Cardiac muscle cell (in vitro differentiated cells and primary cell): ENCODE measurements around the gene CLDN15. TPM values are rescaled to one million over a fixed set of nuclear protein-coding genes. Genes with fewer than 3 reads are reported as not detected.

Experiments used
- DNase-seq, 2 donors: peaks; one replicate each; pipeline versions ENCODE4 v3.0.0 to v3.0.0-alpha.2; 2010 to 2017; ENCODE audit warnings: low read depth in 1 of 2, low spot score in 1 of 2
- H3K27ac ChIP-seq: fragments of 200-600 bp; sonication (generic); 2 replicates; pipeline ENCODE4 v1.5.1; 2016
- H3K27me3 ChIP-seq: fragments of 200-600 bp; sonication (generic); 2 replicates; pipeline ENCODE4 v1.6.0; 2016; ENCODE audit warnings: control low read depth
- H3K36me3 ChIP-seq: fragments of 200-600 bp; sonication (generic); 2 replicates; pipeline ENCODE4 v1.5.1; 2016; ENCODE audit warnings: control low read depth
- H3K4me1 ChIP-seq: fragments of 200-600 bp; sonication (generic); 2 replicates; pipeline ENCODE4 v1.8.1; 2017; ENCODE audit warnings: low read depth, mild to moderate bottlenecking, mixed run types
- H3K4me3 ChIP-seq: fragments of 200-600 bp; sonication (generic); 2 replicates; pipeline ENCODE4 v1.5.1; 2016; ENCODE audit warnings: mild to moderate bottlenecking
- H3K9me3 ChIP-seq: fragments of 200-600 bp; sonication (generic); 2 replicates; pipeline ENCODE4 v1.5.1; 2017; ENCODE audit warnings: low read depth, mild to moderate bottlenecking, control low read depth
- polyA plus RNA-seq: library from polyadenylated mRNA; unstranded; fragments of >200 nt; fragmentation: Nextera tagmentation; extraction: Ambion mirVana; gene quantifications from 2 replicates; pipeline ENCODE4 v1.2.1, GENCODE V29; 2016
- total RNA-seq: library from RNA; depleted of rRNA; stranded (reverse); fragments of >200 nt; gene quantifications from 2 replicates; pipeline ENCODE4 v1.2.3, GENCODE V29; 2016
- TF ChIP-seq, protein P1 (sequence below): IDR thresholded peaks from 2 replicates; pipeline ENCODE4 v1.5.1; 2012; ENCODE audit warnings: low read depth, mild to moderate bottlenecking, low read length

The CLDN15 gene
- total and polyA plus RNA-seq, 2 experiments from 2014 or later: 3.2 to 4.3 TPM

DNA sequence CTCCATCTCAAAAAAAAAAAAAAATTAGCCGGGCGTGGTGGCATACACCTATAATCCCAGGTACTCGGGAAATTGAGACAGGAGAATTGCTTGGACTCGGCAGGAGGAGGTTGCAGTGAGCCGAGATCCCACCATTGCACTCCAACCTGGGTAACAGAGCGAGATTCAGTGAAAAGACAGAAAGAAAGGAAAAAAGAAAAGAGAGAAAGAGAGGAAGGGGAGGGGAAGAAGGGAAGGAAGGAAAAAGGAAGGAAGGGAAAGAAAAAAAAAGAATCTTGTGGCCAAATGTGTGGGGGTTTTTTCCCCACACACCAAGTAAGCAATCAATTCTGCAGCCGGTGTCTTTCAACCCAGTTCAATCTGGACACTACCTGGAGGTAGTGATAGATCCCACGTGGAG lies 48.5 kb downstream of the CLDN15 start:
- peaks cover 16% of the 10 kb centered on the region for H3K27me3 ChIP-seq
- no peak for DNase-seq
- H3K27ac ChIP-seq: no peak overlapping the region
- TF ChIP-seq, protein P1, sequence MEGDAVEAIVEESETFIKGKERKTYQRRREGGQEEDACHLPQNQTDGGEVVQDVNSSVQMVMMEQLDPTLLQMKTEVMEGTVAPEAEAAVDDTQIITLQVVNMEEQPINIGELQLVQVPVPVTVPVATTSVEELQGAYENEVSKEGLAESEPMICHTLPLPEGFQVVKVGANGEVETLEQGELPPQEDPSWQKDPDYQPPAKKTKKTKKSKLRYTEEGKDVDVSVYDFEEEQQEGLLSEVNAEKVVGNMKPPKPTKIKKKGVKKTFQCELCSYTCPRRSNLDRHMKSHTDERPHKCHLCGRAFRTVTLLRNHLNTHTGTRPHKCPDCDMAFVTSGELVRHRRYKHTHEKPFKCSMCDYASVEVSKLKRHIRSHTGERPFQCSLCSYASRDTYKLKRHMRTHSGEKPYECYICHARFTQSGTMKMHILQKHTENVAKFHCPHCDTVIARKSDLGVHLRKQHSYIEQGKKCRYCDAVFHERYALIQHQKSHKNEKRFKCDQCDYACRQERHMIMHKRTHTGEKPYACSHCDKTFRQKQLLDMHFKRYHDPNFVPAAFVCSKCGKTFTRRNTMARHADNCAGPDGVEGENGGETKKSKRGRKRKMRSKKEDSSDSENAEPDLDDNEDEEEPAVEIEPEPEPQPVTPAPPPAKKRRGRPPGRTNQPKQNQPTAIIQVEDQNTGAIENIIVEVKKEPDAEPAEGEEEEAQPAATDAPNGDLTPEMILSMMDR: no peak
- no peak overlapping the region for H3K4me3 ChIP-seq
- no peaks in the 10 kb centered on the region for H3K9me3 ChIP-seq
- no peaks in the 10 kb centered on the region for H3K4me1 ChIP-seq
- no peaks in the 10 kb centered on the region for H3K36me3 ChIP-seq

DNA sequence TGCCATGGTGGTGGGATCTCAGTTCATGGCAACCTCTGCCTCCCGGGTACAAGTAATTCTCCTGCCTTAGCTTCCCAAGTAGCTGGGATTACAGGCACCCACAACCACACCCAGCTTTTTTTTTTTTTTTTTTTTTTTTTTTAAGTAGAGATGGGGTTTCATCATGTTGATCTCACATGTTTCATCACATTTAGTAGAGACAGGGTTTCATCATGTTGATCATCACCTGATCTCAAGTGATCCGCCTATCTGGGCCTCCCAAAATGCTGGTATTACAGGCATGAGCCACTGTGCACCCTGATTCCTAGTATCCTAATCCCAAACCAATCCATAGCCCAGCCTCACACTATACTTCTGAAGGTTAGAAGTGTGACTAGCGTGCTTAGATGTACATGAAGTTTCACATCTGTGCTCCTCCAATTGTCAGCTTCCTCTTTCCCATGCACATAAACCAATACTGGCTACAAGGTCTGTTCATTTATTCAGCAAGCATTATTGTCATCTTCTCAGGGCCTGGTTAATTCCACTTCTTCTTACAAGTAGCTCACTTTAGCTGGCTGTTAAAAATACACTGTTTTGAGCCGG lies 50.7 kb downstream of the CLDN15 start:
- no peaks in the 10 kb centered on the region for H3K9me3 ChIP-seq
- no peak overlapping the region for H3K4me3 ChIP-seq
- H3K4me1 ChIP-seq: no peaks in the 10 kb centered on the region
- peaks cover 13% of the 10 kb centered on the region for H3K27me3 ChIP-seq
- TF ChIP-seq, protein P1: no peak
- no peak overlapping the region for H3K27ac ChIP-seq
- H3K36me3 ChIP-seq: no peaks in the 10 kb centered on the region
- no peak for DNase-seq

DNA sequence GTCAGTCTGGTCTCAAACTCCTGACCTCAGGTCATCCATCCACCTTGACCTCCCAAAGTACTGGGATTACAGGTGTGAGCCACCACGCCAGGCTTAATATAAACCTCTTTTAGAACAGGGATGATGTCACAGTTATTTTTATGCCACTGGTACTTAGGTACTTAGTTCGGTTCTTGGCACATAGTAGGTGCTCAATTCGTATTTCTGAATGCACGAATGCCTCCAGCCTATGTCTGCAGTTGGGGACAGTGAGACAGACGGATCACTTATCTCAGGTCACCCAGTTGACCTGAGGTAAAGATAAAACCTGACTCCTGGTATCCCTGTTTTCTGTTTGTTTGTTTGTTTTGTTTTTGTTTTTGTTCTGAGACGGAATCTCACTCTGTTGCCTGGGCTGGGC lies 51.4 kb downstream of the CLDN15 start:
- Histone ChIP-seq H3K27me3 (peaks cover 16% of the 10 kb centered on the region), H3K4me1 (no peaks in the 10 kb centered on the region), H3K27ac (no peak overlapping the region), H3K9me3 (no peaks in the 10 kb centered on the region), H3K36me3 (no peaks in the 10 kb centered on the region), H3K4me3 (no peak overlapping the region)
- TF ChIP-seq, protein P1: no peak
- no peak for DNase-seq

DNA sequence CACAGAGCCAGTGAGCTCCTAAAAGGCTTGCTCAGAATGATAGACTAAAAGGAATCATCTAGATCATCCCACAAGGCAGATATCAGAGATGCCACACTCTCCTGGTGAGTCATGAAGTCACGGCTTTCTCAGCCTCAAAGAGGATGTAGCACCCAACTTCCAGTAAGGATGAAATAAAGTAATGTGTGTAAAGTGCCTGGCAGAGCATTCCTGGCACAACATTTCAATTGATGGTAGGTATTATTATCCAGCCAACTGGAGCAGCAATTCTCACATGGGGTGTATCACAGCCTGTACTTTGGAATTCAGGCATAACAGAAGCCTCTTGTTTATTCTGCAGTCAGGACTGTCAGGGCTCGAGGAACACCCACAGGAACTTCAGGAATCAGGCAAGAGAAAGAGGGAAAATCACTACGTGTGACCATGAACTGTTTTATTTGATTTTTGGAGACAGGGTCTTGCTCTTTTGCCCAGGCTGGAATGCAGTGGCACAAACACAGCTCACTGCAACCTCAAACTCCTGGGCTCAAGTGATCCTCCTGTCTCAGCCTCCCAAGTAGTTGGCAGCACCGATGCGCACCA lies 52.3 kb downstream of the CLDN15 start:
- no peak overlapping the region for H3K4me3 ChIP-seq
- H3K27me3 ChIP-seq: peaks cover 25% of the 10 kb centered on the region
- H3K27ac ChIP-seq: no peak overlapping the region
- no peaks in the 10 kb centered on the region for H3K36me3 ChIP-seq
- H3K9me3 ChIP-seq: no peaks in the 10 kb centered on the region
- no peaks in the 10 kb centered on the region for H3K4me1 ChIP-seq
- DNase-seq: no peak
- TF ChIP-seq, protein P1: no peak

Other genes with a start within 250 kb of the CLDN15 start
- gene MUC17, start 217.7 kb downstream of the CLDN15 start, total RNA-seq: not detected in 2 replicates
- not detected in 2 replicates for gene MUC17, start 217.7 kb downstream of the CLDN15 start, polyA plus RNA-seq
- 5.7 and 12.9 TPM in 2 replicates for gene TRIM56, start 152.3 kb downstream of the CLDN15 start, total RNA-seq
- gene TRIM56, start 152.3 kb downstream of the CLDN15 start, polyA plus RNA-seq: 11.6 and 18.5 TPM in 2 replicates
- 1.1 and 1.6 TPM in 2 replicates for gene SERPINE1, start 110.7 kb downstream of the CLDN15 start, total RNA-seq
- gene SERPINE1, start 110.7 kb downstream of the CLDN15 start, polyA plus RNA-seq: 1.9 and 5.7 TPM in 2 replicates
- gene AP1S1, start 83.3 kb downstream of the CLDN15 start, total RNA-seq: 51.5 and 59.5 TPM in 2 replicates
- gene AP1S1, start 83.3 kb downstream of the CLDN15 start, polyA plus RNA-seq: 10.1 and 13.8 TPM in 2 replicates
- 0.99 and 1.2 TPM in 2 replicates for gene VGF, start 72.2 kb downstream of the CLDN15 start, total RNA-seq
- gene VGF, start 72.2 kb downstream of the CLDN15 start, polyA plus RNA-seq: 0.18 and 0.69 TPM in 2 replicates
- gene NAT16, start 57.5 kb downstream of the CLDN15 start, total RNA-seq: 0.27 TPM in 1 of 2 replicates, not detected in the other
- not detected in 2 replicates for gene NAT16, start 57.5 kb downstream of the CLDN15 start, polyA plus RNA-seq
- not detected in 2 replicates for gene MOGAT3, start 36.8 kb downstream of the CLDN15 start, total RNA-seq
- not detected in 2 replicates for gene MOGAT3, start 36.8 kb downstream of the CLDN15 start, polyA plus RNA-seq
- gene PLOD3, start 20.2 kb downstream of the CLDN15 start, total RNA-seq: 45.1 and 52.7 TPM in 2 replicates
- gene PLOD3, start 20.2 kb downstream of the CLDN15 start, polyA plus RNA-seq: 67.9 and 73.1 TPM in 2 replicates
- gene ZNHIT1, start 19.6 kb downstream of the CLDN15 start, total RNA-seq: 86.7 and 138 TPM in 2 replicates
- 93.4 and 109 TPM in 2 replicates for gene ZNHIT1, start 19.6 kb downstream of the CLDN15 start, polyA plus RNA-seq
- 333 and 338 TPM in 2 replicates for gene FIS1, start 7.3 kb upstream of the CLDN15 start, total RNA-seq
- 266 and 283 TPM in 2 replicates for gene FIS1, start 7.3 kb upstream of the CLDN15 start, polyA plus RNA-seq
- 36.4 and 36.6 TPM in 2 replicates for gene IFT22, start 84.0 kb upstream of the CLDN15 start, total RNA-seq
- gene IFT22, start 84.0 kb upstream of the CLDN15 start, polyA plus RNA-seq: 64.7 and 65.4 TPM in 2 replicates
- gene COL26A1, start 125.1 kb upstream of the CLDN15 start, total RNA-seq: 14.8 and 44.8 TPM in 2 replicates
- 12.5 and 36.7 TPM in 2 replicates for gene COL26A1, start 125.1 kb upstream of the CLDN15 start, polyA plus RNA-seq